ENCODE data around the gene POLR2C.

DNA sequence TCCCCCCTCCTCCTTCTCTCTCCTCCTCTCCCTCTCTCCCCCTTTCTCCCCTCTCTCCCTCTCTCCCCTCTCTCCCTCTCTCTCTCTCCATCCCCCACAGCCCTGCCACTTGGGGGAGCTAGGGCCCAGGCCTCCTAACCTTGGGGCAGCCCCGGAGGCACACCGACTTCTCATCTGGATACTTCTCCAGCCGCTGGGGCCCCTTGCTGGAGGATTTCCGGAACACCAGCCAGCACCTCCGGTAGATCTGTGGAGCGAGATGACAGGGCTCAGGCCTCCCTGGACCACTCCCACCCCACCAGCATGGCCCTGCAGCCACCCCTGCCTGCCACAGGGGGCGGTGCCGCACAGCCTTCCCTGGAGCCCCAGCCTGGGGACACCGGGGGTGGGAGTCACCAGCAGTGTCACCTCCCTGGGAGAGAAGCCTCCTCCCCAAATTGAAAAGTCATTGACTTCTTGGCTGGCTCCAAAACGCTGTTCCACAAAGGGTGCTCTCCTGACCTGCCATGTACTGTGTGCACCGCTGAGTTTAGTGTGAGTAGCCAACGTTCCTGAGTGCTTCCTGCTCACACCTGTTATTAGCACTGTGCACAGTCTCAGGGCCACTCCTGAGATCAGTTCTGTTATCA is 13.3 kb downstream of the POLR2C start:
- TF ChIP-seq, protein P1, sequence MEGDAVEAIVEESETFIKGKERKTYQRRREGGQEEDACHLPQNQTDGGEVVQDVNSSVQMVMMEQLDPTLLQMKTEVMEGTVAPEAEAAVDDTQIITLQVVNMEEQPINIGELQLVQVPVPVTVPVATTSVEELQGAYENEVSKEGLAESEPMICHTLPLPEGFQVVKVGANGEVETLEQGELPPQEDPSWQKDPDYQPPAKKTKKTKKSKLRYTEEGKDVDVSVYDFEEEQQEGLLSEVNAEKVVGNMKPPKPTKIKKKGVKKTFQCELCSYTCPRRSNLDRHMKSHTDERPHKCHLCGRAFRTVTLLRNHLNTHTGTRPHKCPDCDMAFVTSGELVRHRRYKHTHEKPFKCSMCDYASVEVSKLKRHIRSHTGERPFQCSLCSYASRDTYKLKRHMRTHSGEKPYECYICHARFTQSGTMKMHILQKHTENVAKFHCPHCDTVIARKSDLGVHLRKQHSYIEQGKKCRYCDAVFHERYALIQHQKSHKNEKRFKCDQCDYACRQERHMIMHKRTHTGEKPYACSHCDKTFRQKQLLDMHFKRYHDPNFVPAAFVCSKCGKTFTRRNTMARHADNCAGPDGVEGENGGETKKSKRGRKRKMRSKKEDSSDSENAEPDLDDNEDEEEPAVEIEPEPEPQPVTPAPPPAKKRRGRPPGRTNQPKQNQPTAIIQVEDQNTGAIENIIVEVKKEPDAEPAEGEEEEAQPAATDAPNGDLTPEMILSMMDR (conservative IDR thresholded peaks at IDR 0.05; ENCODE audit: low read depth in 2 of 2), result peak; percentile 74 to 75
- TF ChIP-seq EZH2 (IDR thresholded peaks at IDR 0.05; ENCODE audit: low read depth, unreplicated experiment) (no peak), EZH2phosphoT487 (IDR thresholded peaks at IDR 0.05; ENCODE audit: unreplicated experiment) (no peak), JUNB (IDR thresholded peaks at IDR 0.05; ENCODE audit: unreplicated experiment) (no peak), ZNF114 (CRISPR knock-in tag; IDR thresholded peaks at IDR 0.05) (no peak), POLR2AphosphoS5 (IDR thresholded peaks at IDR 0.05; ENCODE audit: low read depth) (no peak; the same call in 1 of the 2 replicates), ZNF331 (CRISPR knock-in tag; IDR thresholded peaks at IDR 0.05; ENCODE audit: low read depth) (no peak), CREB1 (CRISPR knock-in tag; IDR thresholded peaks at IDR 0.05; ENCODE audit: low read depth) (peak; percentile 18; the same call in 1 of the 2 replicates), NANOG (IDR thresholded peaks at IDR 0.05; ENCODE audit: borderline replicate concordance) (no peak)
- TF ChIP-seq, protein P2, sequence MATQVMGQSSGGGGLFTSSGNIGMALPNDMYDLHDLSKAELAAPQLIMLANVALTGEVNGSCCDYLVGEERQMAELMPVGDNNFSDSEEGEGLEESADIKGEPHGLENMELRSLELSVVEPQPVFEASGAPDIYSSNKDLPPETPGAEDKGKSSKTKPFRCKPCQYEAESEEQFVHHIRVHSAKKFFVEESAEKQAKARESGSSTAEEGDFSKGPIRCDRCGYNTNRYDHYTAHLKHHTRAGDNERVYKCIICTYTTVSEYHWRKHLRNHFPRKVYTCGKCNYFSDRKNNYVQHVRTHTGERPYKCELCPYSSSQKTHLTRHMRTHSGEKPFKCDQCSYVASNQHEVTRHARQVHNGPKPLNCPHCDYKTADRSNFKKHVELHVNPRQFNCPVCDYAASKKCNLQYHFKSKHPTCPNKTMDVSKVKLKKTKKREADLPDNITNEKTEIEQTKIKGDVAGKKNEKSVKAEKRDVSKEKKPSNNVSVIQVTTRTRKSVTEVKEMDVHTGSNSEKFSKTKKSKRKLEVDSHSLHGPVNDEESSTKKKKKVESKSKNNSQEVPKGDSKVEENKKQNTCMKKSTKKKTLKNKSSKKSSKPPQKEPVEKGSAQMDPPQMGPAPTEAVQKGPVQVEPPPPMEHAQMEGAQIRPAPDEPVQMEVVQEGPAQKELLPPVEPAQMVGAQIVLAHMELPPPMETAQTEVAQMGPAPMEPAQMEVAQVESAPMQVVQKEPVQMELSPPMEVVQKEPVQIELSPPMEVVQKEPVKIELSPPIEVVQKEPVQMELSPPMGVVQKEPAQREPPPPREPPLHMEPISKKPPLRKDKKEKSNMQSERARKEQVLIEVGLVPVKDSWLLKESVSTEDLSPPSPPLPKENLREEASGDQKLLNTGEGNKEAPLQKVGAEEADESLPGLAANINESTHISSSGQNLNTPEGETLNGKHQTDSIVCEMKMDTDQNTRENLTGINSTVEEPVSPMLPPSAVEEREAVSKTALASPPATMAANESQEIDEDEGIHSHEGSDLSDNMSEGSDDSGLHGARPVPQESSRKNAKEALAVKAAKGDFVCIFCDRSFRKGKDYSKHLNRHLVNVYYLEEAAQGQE (IDR thresholded peaks at IDR 0.05; ENCODE audit: unreplicated experiment), result no peak
- TF ChIP-seq, protein P3, sequence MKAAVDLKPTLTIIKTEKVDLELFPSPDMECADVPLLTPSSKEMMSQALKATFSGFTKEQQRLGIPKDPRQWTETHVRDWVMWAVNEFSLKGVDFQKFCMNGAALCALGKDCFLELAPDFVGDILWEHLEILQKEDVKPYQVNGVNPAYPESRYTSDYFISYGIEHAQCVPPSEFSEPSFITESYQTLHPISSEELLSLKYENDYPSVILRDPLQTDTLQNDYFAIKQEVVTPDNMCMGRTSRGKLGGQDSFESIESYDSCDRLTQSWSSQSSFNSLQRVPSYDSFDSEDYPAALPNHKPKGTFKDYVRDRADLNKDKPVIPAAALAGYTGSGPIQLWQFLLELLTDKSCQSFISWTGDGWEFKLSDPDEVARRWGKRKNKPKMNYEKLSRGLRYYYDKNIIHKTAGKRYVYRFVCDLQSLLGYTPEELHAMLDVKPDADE (IDR thresholded peaks at IDR 0.05), result no peak

Data from GM23338 (cell line).